NCI-H2227 treated with DMSO at 0.1 percent for 48 hours (cell line): ENCODE data around the gene KRTAP19-5.
"Not testable (repeated sequence)": the region's sequence is repeated elsewhere in the genome, so short reads cannot be mapped to it uniquely, and the experiment has no call there.

ENCODE experiments used
- DNase-seq: peaks from one replicate; lab custom pipeline; 2025; lab: John Stamatoyannopoulos, UW

The KRTAP19-5 gene

GRCh38 chr21:30502041-30502440 lies at the start of gene KRTAP19-5:
Gene KRTAP19-5 (minus strand): TSS chr21:30502141. CDS start chr21:30502090, 51 bp downstream.
- DNase-seq, result no peak

GRCh38 chr21:30541764-30542163 lies 39.8 kb upstream of the KRTAP19-5 start, which contains the start of gene KRTAP19-6:
Gene KRTAP19-6 (minus strand): TSS chr21:30541864. CDS start chr21:30541833, 31 bp downstream.
- DNase-seq, result no peak

- no peak for DNase-seq
Observed at GRCh38 chr21:30518876-30519275, 16.9 kb upstream of the KRTAP19-5 start.

GRCh38 chr21:30515681-30516080 lies 13.7 kb upstream of the KRTAP19-5 start:
- DNase-seq, result no peak

- not testable (repeated sequence) for DNase-seq
Observed at GRCh38 chr21:30505621-30506205, 3.8 kb upstream of the KRTAP19-5 start.

- DNase-seq, result no peak
Observed at GRCh38 chr21:30497065-30497464, 4.9 kb downstream of the KRTAP19-5 start, which contains the start of gene KRTAP19-4. Gene KRTAP19-4 (minus strand): TSS chr21:30497165. CDS start chr21:30497110, 55 bp downstream.

- no peak for DNase-seq
Observed at GRCh38 chr21:30491963-30492428, 9.9 kb downstream of the KRTAP19-5 start, which contains the start of gene KRTAP19-3. Gene KRTAP19-3 (minus strand): TSS chr21:30492013. CDS start chr21:30491957, 56 bp downstream.

- DNase-seq, result no peak
Observed at GRCh38 chr21:30487336-30487735, 14.6 kb downstream of the KRTAP19-5 start, which contains the start of gene KRTAP19-2. Gene KRTAP19-2 (minus strand): TSS chr21:30487436. CDS start chr21:30487348, 88 bp downstream.

GRCh38 chr21:30486180-30486579 lies 15.8 kb downstream of the KRTAP19-5 start:
- DNase-seq, result no peak

GRCh38 chr21:30482130-30482529 lies 19.8 kb downstream of the KRTAP19-5 start:
- no peak for DNase-seq

- no peak for DNase-seq
Observed at GRCh38 chr21:30480145-30480544, 21.8 kb downstream of the KRTAP19-5 start, which contains the start of gene KRTAP19-1. Gene KRTAP19-1 (minus strand): TSS chr21:30480367. CDS start chr21:30480317, 50 bp downstream.

GRCh38 chr21:30479259-30479658 lies 22.7 kb downstream of the KRTAP19-5 start:
- DNase-seq, result no peak

GRCh38 chr21:30478004-30478403 lies 23.9 kb downstream of the KRTAP19-5 start:
- no peak for DNase-seq

GRCh38 chr21:30468900-30469714 lies 32.8 kb downstream of the KRTAP19-5 start:
- DNase-seq, result no peak

GRCh38 chr21:30463713-30464112 lies 38.2 kb downstream of the KRTAP19-5 start:
- no peak for DNase-seq
